Measurements from ENCODE around the gene LRRC75A. TPM values are rescaled to one million over a fixed set of nuclear protein-coding genes. Genes with fewer than 3 reads are reported as not detected.
A peak's percentile ranks its signal among the peaks of the same experiment; 100 is the strongest.

LRRC75A gene
- total and polyA plus RNA-seq, 4 experiments from 2014 or later, result 0.72 to 5.7 (median 4.0) TPM

DNA sequence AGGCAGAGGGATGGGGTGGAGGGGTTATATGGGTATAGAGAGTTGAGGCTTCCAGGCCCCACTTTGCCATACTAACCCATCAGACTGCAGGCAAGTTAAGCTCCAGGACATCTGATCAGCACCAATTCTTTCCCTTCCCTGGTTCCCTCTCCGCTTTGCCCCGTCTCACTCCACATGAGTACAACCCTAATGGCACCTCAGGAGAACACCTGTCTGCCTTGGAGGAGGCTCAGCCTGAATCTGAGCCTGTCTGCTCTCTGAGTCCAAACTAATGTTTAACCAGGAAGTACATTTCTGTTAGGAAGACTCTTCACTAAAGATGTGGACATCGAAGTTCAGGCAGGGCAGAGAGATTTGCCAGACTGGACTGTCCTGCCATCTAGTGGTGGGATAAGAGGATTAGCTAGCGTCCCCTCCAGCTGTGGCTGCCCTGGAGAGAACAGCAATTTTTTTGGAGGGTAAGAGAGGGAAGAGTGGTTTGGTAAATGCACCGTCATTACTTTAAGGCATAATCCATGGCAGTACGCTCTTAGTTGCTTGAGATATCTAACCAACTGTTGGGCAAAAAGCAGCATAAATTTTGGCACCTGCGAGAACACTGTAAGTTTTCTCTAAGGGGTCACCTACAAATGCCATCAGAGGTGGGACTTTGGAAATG is 29.2 kb upstream of the LRRC75A start:
- H3K36me3 Mint-ChIP-seq, result no peaks in the 10 kb centered on the region
- intact Hi-C loops (cut with micrococcal nuclease), result loop anchor here (1.0 kb wide), 3 partner anchors 68 to 158 kb away; no protein-coding TSS in a partner anchor
- H3K27me3 Mint-ChIP-seq, result peaks cover 20 to 21% of the 10 kb centered on the region in 2 donors
- Histone ChIP-seq H3K9me3 (ENCODE audit: control insufficient read depth in 1 of 2, low read length in 2 of 2) (no peaks in the 10 kb centered on the region), H3K4me1 (ENCODE audit: insufficient read depth, low read length) (peaks cover 3% of the 10 kb centered on the region), H3K27me3 (ENCODE audit: insufficient read depth, low read length) (no peaks in the 10 kb centered on the region), H3K36me3 (ENCODE audit: insufficient read depth, low read length) (no peaks in the 10 kb centered on the region), H3K4me3 (ENCODE audit: low read length in 2 of 2) (no peak overlapping the region), H3K27ac (ENCODE audit: low read depth, low read length) (no peak overlapping the region)
- ChIA-PET POLR2A (ENCODE audit: partially characterized antibody) (interaction anchor here (0.9 to 1.3 kb wide), 5 partner anchors 15 to 157 kb away, joined by 3 to 6 read pairs (median 3); partner anchors contain the start of gene UBB), CTCF (ENCODE audit: partially characterized antibody) (interaction anchor here (0.7 to 9.1 kb wide), 31 partner anchors 8 to 461 kb away, joined by 3 to 150 read pairs (median 4); partner anchors contain the start of gene TRPV2)
- H3K9me3 Mint-ChIP-seq, result no peaks in the 10 kb centered on the region
- H3K4me3 Mint-ChIP-seq, result no peak overlapping the region
- H3K4me1 Mint-ChIP-seq, result peaks cover 0 to 5% (median 2%) of the 10 kb centered on the region in 4 donors
- peak; percentile 64 to 71 (median 68) for DNase-seq
- peak overlapping the region in 2 of 7 donors; percentile 48 to 63 for H3K27ac Mint-ChIP-seq

DNA sequence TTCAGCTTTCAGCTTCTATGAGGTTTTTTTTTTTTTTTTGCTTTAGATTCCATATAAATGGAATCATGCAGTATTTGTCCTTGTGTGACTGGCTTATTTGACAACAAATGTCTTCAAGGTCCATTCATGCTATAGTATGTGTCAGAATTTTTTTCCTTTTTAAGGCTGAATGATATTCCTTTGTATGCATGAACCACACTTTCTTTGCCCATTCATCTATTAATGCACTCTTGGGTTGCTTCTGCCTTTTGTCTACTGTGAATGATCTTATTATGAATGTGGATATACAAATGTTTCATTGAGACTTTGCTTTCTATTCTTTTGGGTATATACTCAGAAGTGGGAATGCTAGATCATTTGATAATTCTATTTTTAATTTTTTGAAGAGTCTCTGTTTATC is 27.0 kb upstream of the LRRC75A start:
- Histone ChIP-seq H3K9me3 (ENCODE audit: control insufficient read depth in 1 of 2, low read length in 2 of 2) (no peaks in the 10 kb centered on the region), H3K27ac (ENCODE audit: low read depth, low read length) (no peak overlapping the region), H3K4me3 (ENCODE audit: low read length in 2 of 2) (no peak overlapping the region), H3K4me1 (ENCODE audit: insufficient read depth, low read length) (peaks cover 3% of the 10 kb centered on the region), H3K27me3 (ENCODE audit: insufficient read depth, low read length) (no peaks in the 10 kb centered on the region), H3K36me3 (ENCODE audit: insufficient read depth, low read length) (no peaks in the 10 kb centered on the region)
- peaks cover 23% of the 10 kb centered on the region in 2 donors for H3K27me3 Mint-ChIP-seq
- ChIA-PET POLR2A (ENCODE audit: partially characterized antibody) (no interaction called here), CTCF (ENCODE audit: partially characterized antibody) (interaction anchor here (0.7 to 9.1 kb wide), 4 partner anchors 9 to 153 kb away, joined by 3 to 150 read pairs (median 84); no protein-coding TSS in a partner anchor)
- DNase-seq, result no peak
- peaks cover 0 to 5% (median 2%) of the 10 kb centered on the region in 4 donors for H3K4me1 Mint-ChIP-seq
- intact Hi-C loops (cut with micrococcal nuclease), result no loop called here
- H3K9me3 Mint-ChIP-seq, result no peaks in the 10 kb centered on the region
- no peak overlapping the region for H3K27ac Mint-ChIP-seq
- no peak overlapping the region for H3K4me3 Mint-ChIP-seq
- no peaks in the 10 kb centered on the region for H3K36me3 Mint-ChIP-seq

DNA sequence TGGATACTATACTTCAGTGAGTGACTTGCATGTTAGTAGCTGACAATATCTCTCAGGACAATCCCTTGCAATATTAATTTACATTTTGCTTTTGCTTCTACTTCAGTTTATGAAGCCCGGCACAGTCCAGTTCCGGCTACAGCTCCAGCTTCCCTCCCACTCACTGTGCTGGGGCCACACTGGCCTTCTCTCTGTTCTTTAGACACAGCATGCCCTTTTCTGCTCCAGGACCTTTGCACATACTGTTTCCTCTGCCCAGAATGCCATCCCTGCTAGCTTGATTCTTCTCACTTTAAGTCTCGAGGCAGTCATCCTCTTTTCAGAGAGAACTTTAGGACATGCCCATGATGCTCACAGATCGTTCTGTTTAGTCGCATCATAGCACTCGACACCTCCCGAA is 25.5 kb upstream of the LRRC75A start:
- no peak overlapping the region for H3K4me3 Mint-ChIP-seq
- intact Hi-C loops (cut with micrococcal nuclease), result no loop called here
- H3K36me3 Mint-ChIP-seq, result no peaks in the 10 kb centered on the region
- no peaks in the 10 kb centered on the region for H3K27me3 ChIP-seq (ENCODE audit: insufficient read depth, low read length)
- no peak overlapping the region for H3K27ac Mint-ChIP-seq
- H3K4me1 Mint-ChIP-seq, result peaks cover 0 to 5% (median 2%) of the 10 kb centered on the region in 4 donors
- DNase-seq, result no peak
- H3K9me3 Mint-ChIP-seq, result no peaks in the 10 kb centered on the region
- POLR2A ChIA-PET (ENCODE audit: partially characterized antibody), result no interaction called here
- peaks cover 3% of the 10 kb centered on the region for H3K4me1 ChIP-seq (ENCODE audit: insufficient read depth, low read length)
- no peak overlapping the region for H3K4me3 ChIP-seq (ENCODE audit: low read length in 2 of 2)
- no peaks in the 10 kb centered on the region for H3K36me3 ChIP-seq (ENCODE audit: insufficient read depth, low read length)
- H3K27ac ChIP-seq (ENCODE audit: low read depth, low read length), result no peak overlapping the region
- peaks cover 21 to 22% of the 10 kb centered on the region in 2 donors for H3K27me3 Mint-ChIP-seq
- CTCF ChIA-PET (ENCODE audit: partially characterized antibody), result interaction anchor here (1.6 to 9.1 kb wide), 3 partner anchors 8 to 152 kb away, joined by 4 to 150 read pairs (median 144); no protein-coding TSS in a partner anchor
- no peaks in the 10 kb centered on the region for H3K9me3 ChIP-seq (ENCODE audit: control insufficient read depth in 1 of 2, low read length in 2 of 2)

GRCh38 chr17:16516594-16517051 is 24.6 kb upstream of the LRRC75A start:
- peaks cover 0 to 7% (median 4%) of the 10 kb centered on the region in 4 donors for H3K4me1 Mint-ChIP-seq
- Histone ChIP-seq H3K27me3 (ENCODE audit: insufficient read depth, low read length) (no peaks in the 10 kb centered on the region), H3K27ac (ENCODE audit: low read depth, low read length) (no peak overlapping the region), H3K4me3 (ENCODE audit: low read length in 2 of 2) (no peak overlapping the region), H3K9me3 (ENCODE audit: control insufficient read depth in 1 of 2, low read length in 2 of 2) (no peaks in the 10 kb centered on the region), H3K36me3 (ENCODE audit: insufficient read depth, low read length) (no peaks in the 10 kb centered on the region), H3K4me1 (ENCODE audit: insufficient read depth, low read length) (peaks cover 3% of the 10 kb centered on the region)
- DNase-seq, result no peak
- H3K36me3 Mint-ChIP-seq, result no peaks in the 10 kb centered on the region
- intact Hi-C loops (cut with micrococcal nuclease), result no loop called here
- no peak overlapping the region for H3K27ac Mint-ChIP-seq
- H3K27me3 Mint-ChIP-seq, result peaks cover 21 to 22% of the 10 kb centered on the region in 2 donors
- ChIA-PET POLR2A (ENCODE audit: partially characterized antibody) (no interaction called here), CTCF (ENCODE audit: partially characterized antibody) (interaction anchor here (1.0 to 8.4 kb wide), 4 partner anchors 9 to 153 kb away, joined by 3 to 144 read pairs (median 4); no protein-coding TSS in a partner anchor)
- no peaks in the 10 kb centered on the region for H3K9me3 Mint-ChIP-seq
- no peak overlapping the region for H3K4me3 Mint-ChIP-seq

DNA sequence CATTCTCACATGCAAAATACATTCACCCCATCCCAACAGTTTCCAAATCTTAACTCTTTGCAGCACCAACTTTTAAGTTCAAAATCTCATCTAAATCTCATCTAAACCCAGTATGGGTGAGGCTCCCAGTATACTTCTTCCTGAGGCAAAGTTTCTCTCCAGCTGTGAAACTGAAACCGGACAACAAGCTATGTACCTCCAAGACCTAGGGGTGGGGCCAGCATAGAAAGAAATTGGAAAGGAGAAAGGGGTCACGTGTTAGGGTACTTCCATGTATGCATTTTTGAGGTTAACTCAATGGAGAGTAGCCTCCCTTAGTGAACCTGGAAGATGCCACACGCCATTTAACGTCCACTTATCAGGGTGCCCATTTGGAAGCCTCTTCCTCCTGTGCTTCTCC is 23.9 kb upstream of the LRRC75A start:
- H3K27me3 Mint-ChIP-seq, result peaks cover 18 to 22% of the 10 kb centered on the region in 2 donors
- Histone ChIP-seq H3K36me3 (ENCODE audit: insufficient read depth, low read length) (no peaks in the 10 kb centered on the region), H3K9me3 (ENCODE audit: control insufficient read depth in 1 of 2, low read length in 2 of 2) (no peaks in the 10 kb centered on the region), H3K27ac (ENCODE audit: low read depth, low read length) (no peak overlapping the region), H3K27me3 (ENCODE audit: insufficient read depth, low read length) (no peaks in the 10 kb centered on the region), H3K4me3 (ENCODE audit: low read length in 2 of 2) (no peak overlapping the region), H3K4me1 (ENCODE audit: insufficient read depth, low read length) (peaks cover under 1% of the 10 kb centered on the region)
- H3K36me3 Mint-ChIP-seq, result no peaks in the 10 kb centered on the region
- no peaks in the 10 kb centered on the region for H3K9me3 Mint-ChIP-seq
- H3K27ac Mint-ChIP-seq, result no peak overlapping the region
- DNase-seq, result no peak
- CTCF ChIA-PET (ENCODE audit: partially characterized antibody), result interaction anchor here (1.0 to 1.3 kb wide), 2 partner anchors 151 to 152 kb away, joined by 3 read pairs; no protein-coding TSS in a partner anchor
- POLR2A ChIA-PET (ENCODE audit: partially characterized antibody), result no interaction called here
- H3K4me3 Mint-ChIP-seq, result no peak overlapping the region
- intact Hi-C loops (cut with micrococcal nuclease), result no loop called here
- H3K4me1 Mint-ChIP-seq, result peaks cover 0 to 4% (median 1%) of the 10 kb centered on the region in 4 donors

DNA sequence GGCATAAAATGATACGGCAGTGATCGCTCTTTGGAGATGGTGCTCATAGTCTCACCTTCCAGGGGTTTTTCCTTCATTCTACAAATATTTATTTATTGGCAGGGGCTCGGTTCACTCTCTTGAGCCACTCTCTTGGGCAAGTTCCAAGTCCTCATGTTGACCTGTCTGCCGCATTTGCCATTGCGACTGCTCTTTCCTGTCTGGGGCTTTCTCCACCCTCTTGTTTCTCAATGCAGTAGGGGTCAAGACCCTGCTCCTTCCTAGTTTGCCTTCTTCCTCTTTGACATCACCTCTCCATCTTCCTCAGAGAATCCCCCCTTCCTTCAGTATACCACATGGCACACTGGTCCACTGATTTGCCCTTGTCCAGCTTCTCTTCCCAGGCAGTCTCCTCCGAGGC is 21.9 kb upstream of the LRRC75A start:
- Mint-ChIP-seq H3K27ac (no peak overlapping the region), H3K4me1 (peaks cover 0 to 4% (median under 1%) of the 10 kb centered on the region in 4 donors), H3K9me3 (no peaks in the 10 kb centered on the region), H3K36me3 (no peaks in the 10 kb centered on the region), H3K27me3 (peaks cover 13 to 18% of the 10 kb centered on the region in 2 donors), H3K4me3 (no peak overlapping the region)
- no peak overlapping the region for H3K27ac ChIP-seq (ENCODE audit: low read depth, low read length)
- ChIA-PET CTCF (ENCODE audit: partially characterized antibody) (interaction anchor here (1.4 to 1.6 kb wide), 2 partner anchors 8 to 60 kb away, joined by 3 to 8 read pairs; no protein-coding TSS in a partner anchor), POLR2A (ENCODE audit: partially characterized antibody) (no interaction called here)
- no peaks in the 10 kb centered on the region for H3K4me1 ChIP-seq (ENCODE audit: insufficient read depth, low read length)
- no peaks in the 10 kb centered on the region for H3K9me3 ChIP-seq (ENCODE audit: control insufficient read depth in 1 of 2, low read length in 2 of 2)
- intact Hi-C loops (cut with micrococcal nuclease), result no loop called here
- DNase-seq, result no peak
- no peaks in the 10 kb centered on the region for H3K27me3 ChIP-seq (ENCODE audit: insufficient read depth, low read length)
- no peaks in the 10 kb centered on the region for H3K36me3 ChIP-seq (ENCODE audit: insufficient read depth, low read length)
- H3K4me3 ChIP-seq (ENCODE audit: low read length in 2 of 2), result no peak overlapping the region

- ChIA-PET POLR2A (ENCODE audit: partially characterized antibody) (no interaction called here), CTCF (ENCODE audit: partially characterized antibody) (interaction anchor here (1.0 to 4.9 kb wide), 4 partner anchors 9 to 148 kb away, joined by 3 to 24 read pairs (median 6); no protein-coding TSS in a partner anchor)
- no peaks in the 10 kb centered on the region for H3K9me3 ChIP-seq (ENCODE audit: control insufficient read depth in 1 of 2, low read length in 2 of 2)
- H3K27me3 Mint-ChIP-seq, result peaks cover 11 to 12% of the 10 kb centered on the region in 2 donors
- no peaks in the 10 kb centered on the region for H3K36me3 ChIP-seq (ENCODE audit: insufficient read depth, low read length)
- no peaks in the 10 kb centered on the region for H3K4me1 ChIP-seq (ENCODE audit: insufficient read depth, low read length)
- intact Hi-C loops (cut with micrococcal nuclease), result no loop called here
- DNase-seq, result no peak
- H3K9me3 Mint-ChIP-seq, result no peaks in the 10 kb centered on the region
- no peak overlapping the region for H3K4me3 Mint-ChIP-seq
- H3K27ac ChIP-seq (ENCODE audit: low read depth, low read length), result no peak overlapping the region
- no peaks in the 10 kb centered on the region for H3K27me3 ChIP-seq (ENCODE audit: insufficient read depth, low read length)
- H3K4me1 Mint-ChIP-seq, result peaks cover 0 to 4% (median under 1%) of the 10 kb centered on the region in 4 donors
- peak overlapping the region in 1 of 7 donors; percentile 79 for H3K27ac Mint-ChIP-seq
- H3K4me3 ChIP-seq (ENCODE audit: low read length in 2 of 2), result no peak overlapping the region
- H3K36me3 Mint-ChIP-seq, result no peaks in the 10 kb centered on the region
These were observed 20.0 kb upstream of the LRRC75A start for GRCh38 chr17:16512011-16512410.
